HEK293 (cell line): ENCODE data around the gene PKN3.
A peak's percentile ranks its signal among the peaks of the same experiment; 100 is the strongest.

Experiments
- GLI4 ChIP-seq: fragments of 450-650 bp; formaldehyde crosslinking; IDR thresholded peaks from 2 replicates; pipeline ENCODE4 v1.5.1; 2016; ENCODE audit warnings: missing biosample characterization, missing genetic modification characterization
- HOXA7 ChIP-seq: sonication (generic); formaldehyde crosslinking; IDR thresholded peaks from 2 replicates; pipeline ENCODE4 v1.8.1; 2022; ENCODE audit warnings: missing genetic modification reagents, borderline replicate concordance
- KLF16 ChIP-seq: fragments of 450-650 bp; formaldehyde crosslinking; IDR thresholded peaks from 2 replicates; pipeline ENCODE4 v1.5.1; 2017; ENCODE audit warnings: missing biosample characterization, missing genetic modification characterization
- MYNN ChIP-seq: fragments of 450-650 bp; formaldehyde crosslinking; IDR thresholded peaks from 2 replicates; pipeline ENCODE4 v1.5.1; 2016; ENCODE audit warnings: missing biosample characterization, missing genetic modification characterization, borderline replicate concordance
- MZF1 ChIP-seq: fragments of 450-650 bp; formaldehyde crosslinking; IDR thresholded peaks from 2 replicates; pipeline ENCODE4 v1.5.1; 2017; ENCODE audit warnings: missing biosample characterization, missing genetic modification characterization, borderline replicate concordance
- SALL2 ChIP-seq: fragments of 450-650 bp; formaldehyde crosslinking; IDR thresholded peaks from 2 replicates; pipeline ENCODE4 v1.5.0; 2017; ENCODE audit warnings: missing biosample characterization, mild to moderate bottlenecking, missing genetic modification characterization, borderline replicate concordance
- SP3 ChIP-seq: fragments of 450-650 bp; formaldehyde crosslinking; IDR thresholded peaks from 2 replicates; pipeline ENCODE4 v1.5.1; 2016; ENCODE audit warnings: missing biosample characterization, missing genetic modification characterization
- TRIM28 ChIP-seq: IDR thresholded peaks from 2 replicates; pipeline ENCODE4 v1.6.1; 2011; ENCODE audit warnings: low read length, control low read depth, borderline replicate concordance
- ZBTB48 ChIP-seq: fragments of 450-650 bp; formaldehyde crosslinking; IDR thresholded peaks from 2 replicates; pipeline ENCODE4 v1.5.1; 2016; ENCODE audit warnings: missing biosample characterization, missing genetic modification characterization
- ZBTB6 ChIP-seq: fragments of 450-650 bp; formaldehyde crosslinking; IDR thresholded peaks from 2 replicates; pipeline ENCODE4 v1.5.1; 2017; ENCODE audit warnings: missing biosample characterization, missing genetic modification characterization
- ZNF112 ChIP-seq: fragments of 450-650 bp; formaldehyde crosslinking; IDR thresholded peaks from 2 replicates; pipeline ENCODE4 v1.5.0; 2017; ENCODE audit warnings: missing biosample characterization, missing genetic modification characterization
- ZNF146 ChIP-seq: fragments of 450-650 bp; formaldehyde crosslinking; IDR thresholded peaks from 2 replicates; pipeline ENCODE4 v1.5.1; 2016; ENCODE audit warnings: missing biosample characterization, missing genetic modification characterization
- ZNF157 ChIP-seq: fragments of 450-650 bp; formaldehyde crosslinking; IDR thresholded peaks from 2 replicates; pipeline ENCODE4 v1.5.1; 2016; ENCODE audit warnings: missing biosample characterization, missing genetic modification characterization
- ZNF175 ChIP-seq: fragments of 450-650 bp; formaldehyde crosslinking; IDR thresholded peaks from 2 replicates; pipeline ENCODE4 v1.5.1; 2016; ENCODE audit warnings: missing biosample characterization, missing genetic modification characterization
- ZNF214 ChIP-seq: fragments of 450-650 bp; formaldehyde crosslinking; IDR thresholded peaks from 2 replicates; pipeline ENCODE4 v1.5.1; 2017; ENCODE audit warnings: missing biosample characterization, mild to moderate bottlenecking, missing genetic modification characterization, borderline replicate concordance
- ZNF221 ChIP-seq: fragments of 450-650 bp; formaldehyde crosslinking; IDR thresholded peaks from 2 replicates; pipeline ENCODE4 v1.5.1; 2017; ENCODE audit warnings: missing biosample characterization, missing genetic modification characterization, borderline replicate concordance
- ZNF24 ChIP-seq: fragments of 450-650 bp; formaldehyde crosslinking; IDR thresholded peaks from 2 replicates; pipeline ENCODE4 v1.5.1; 2016; ENCODE audit warnings: missing biosample characterization, missing genetic modification characterization
- ZNF48 ChIP-seq: fragments of 450-650 bp; formaldehyde crosslinking; IDR thresholded peaks from 2 replicates; pipeline ENCODE4 v1.5.1; 2016; ENCODE audit warnings: missing biosample characterization, missing genetic modification characterization
- ZNF510 ChIP-seq: fragments of 450-650 bp; formaldehyde crosslinking; IDR thresholded peaks from 2 replicates; pipeline ENCODE4 v1.5.1; 2018; ENCODE audit warnings: mild to moderate bottlenecking, missing genetic modification characterization, missing biosample characterization; ENCODE audit not compliant: insufficient replicate concordance
- ZNF513 ChIP-seq: fragments of 450-650 bp; IDR thresholded peaks from 2 replicates; pipeline ENCODE4 v1.5.1; 2018; ENCODE audit warnings: missing biosample characterization, missing genetic modification characterization
- ZNF548 ChIP-seq: fragments of 450-650 bp; formaldehyde crosslinking; IDR thresholded peaks from 2 replicates; pipeline ENCODE4 v1.5.1; 2016; ENCODE audit warnings: missing biosample characterization, missing genetic modification characterization
- ZNF549 ChIP-seq: fragments of 450-650 bp; IDR thresholded peaks from 2 replicates; pipeline ENCODE4 v1.5.1; 2018; ENCODE audit warnings: missing biosample characterization, missing genetic modification characterization, mild to moderate bottlenecking, inconsistent platforms, moderate library complexity
- ZNF585B ChIP-seq: fragments of 450-650 bp; formaldehyde crosslinking; IDR thresholded peaks from 2 replicates; pipeline ENCODE4 v1.5.1; 2016; ENCODE audit warnings: missing biosample characterization, missing genetic modification characterization
- ZNF621 ChIP-seq: fragments of 450-650 bp; formaldehyde crosslinking; IDR thresholded peaks from 2 replicates; pipeline ENCODE4 v1.5.1; 2017; ENCODE audit warnings: missing biosample characterization, missing genetic modification characterization
- ZNF626 ChIP-seq: fragments of 450-650 bp; sonication (Bioruptor Pico); formaldehyde crosslinking; IDR thresholded peaks from 2 replicates; pipeline ENCODE4 v1.5.1; 2018; ENCODE audit warnings: missing biosample characterization, missing genetic modification characterization, inconsistent platforms
- ZNF677 ChIP-seq: fragments of 450-650 bp; IDR thresholded peaks from 2 replicates; pipeline ENCODE4 v1.5.0; 2018; ENCODE audit warnings: missing biosample characterization, mild to moderate bottlenecking, missing genetic modification characterization, moderate library complexity
- ZNF707 ChIP-seq: fragments of 450-650 bp; formaldehyde crosslinking; IDR thresholded peaks from 2 replicates; pipeline ENCODE4 v1.5.1; 2016; ENCODE audit warnings: missing biosample characterization, missing genetic modification characterization
- ZNF776 ChIP-seq: fragments of 450-650 bp; formaldehyde crosslinking; IDR thresholded peaks from 2 replicates; pipeline ENCODE4 v1.5.0; 2017; ENCODE audit warnings: missing biosample characterization, missing genetic modification characterization, borderline replicate concordance
- ZNF791 ChIP-seq: fragments of 450-650 bp; formaldehyde crosslinking; IDR thresholded peaks from 2 replicates; pipeline ENCODE4 v1.5.1; 2016; ENCODE audit warnings: missing biosample characterization, missing genetic modification characterization
- ZNF837 ChIP-seq: fragments of 450-650 bp; formaldehyde crosslinking; IDR thresholded peaks from 2 replicates; pipeline ENCODE4 v1.5.1; 2016; ENCODE audit warnings: missing biosample characterization, missing genetic modification characterization
- ZSCAN23 ChIP-seq: fragments of 450-650 bp; formaldehyde crosslinking; IDR thresholded peaks from 2 replicates; pipeline ENCODE4 v1.5.1; 2016; ENCODE audit warnings: missing biosample characterization, missing genetic modification characterization
- TF ChIP-seq, protein P1 (sequence below): fragments of 450-650 bp; formaldehyde crosslinking; IDR thresholded peaks from 2 replicates; pipeline ENCODE4 v1.5.1; 2017; ENCODE audit warnings: missing biosample characterization, mild to moderate bottlenecking, missing genetic modification characterization, moderate library complexity
- TF ChIP-seq, protein P2 (sequence below): fragments of 450-650 bp; formaldehyde crosslinking; IDR thresholded peaks from 2 replicates; pipeline ENCODE4 v1.5.0; 2017; ENCODE audit warnings: missing biosample characterization, missing genetic modification characterization, borderline replicate concordance
- TF ChIP-seq, protein P3 (sequence below): fragments of 450-650 bp; formaldehyde crosslinking; IDR thresholded peaks from 2 replicates; pipeline ENCODE4 v1.5.1; 2016; ENCODE audit warnings: missing biosample characterization, missing genetic modification characterization

Gene PKN3

GRCh38 chr9:128688501-128689292, 13.6 kb upstream of the PKN3 start, which contains the start of gene SET (continued):
- TF ChIP-seq ZBTB6 (tag by site-specific recombination) (no peak), ZNF157 (no peak), KLF16 (tag by site-specific recombination) (peak; percentile 40; the same call in 1 of the 2 replicates), ZNF112 (tag by site-specific recombination) (no peak), ZNF585B (tag by site-specific recombination) (no peak), MZF1 (tag by site-specific recombination) (no peak), ZNF548 (tag by site-specific recombination) (no peak), ZNF707 (tag by site-specific recombination) (no peak), SALL2 (tag by site-specific recombination) (no peak), ZNF791 (tag by site-specific recombination) (no peak), ZNF214 (tag by site-specific recombination) (no peak), ZNF837 (tag by site-specific recombination) (no peak), ZNF146 (tag by site-specific recombination) (no peak), GLI4 (tag by site-specific recombination) (no peak), ZNF24 (tag by site-specific recombination) (peak; percentile 80; the same call in 1 of the 2 replicates), HOXA7 (CRISPR knock-in tag) (no peak), ZNF513 (tag by site-specific recombination) (no peak), ZNF677 (no peak), MYNN (tag by site-specific recombination) (no peak), ZBTB48 (tag by site-specific recombination) (0 out of 2 replicates have a peak, but pooled peaks have one; percentile 21), ZNF621 (tag by site-specific recombination) (no peak), ZNF549 (tag by site-specific recombination) (no peak), ZNF510 (tag by site-specific recombination) (no peak), ZNF626 (no peak), TRIM28 (no peak), ZNF221 (tag by site-specific recombination) (no peak), ZNF776 (tag by site-specific recombination) (no peak), ZNF175 (no peak), SP3 (tag by site-specific recombination) (peak; percentile 38; the same call in 1 of the 2 replicates), ZNF48 (no peak), ZSCAN23 (tag by site-specific recombination) (no peak)
- TF ChIP-seq, protein P1, sequence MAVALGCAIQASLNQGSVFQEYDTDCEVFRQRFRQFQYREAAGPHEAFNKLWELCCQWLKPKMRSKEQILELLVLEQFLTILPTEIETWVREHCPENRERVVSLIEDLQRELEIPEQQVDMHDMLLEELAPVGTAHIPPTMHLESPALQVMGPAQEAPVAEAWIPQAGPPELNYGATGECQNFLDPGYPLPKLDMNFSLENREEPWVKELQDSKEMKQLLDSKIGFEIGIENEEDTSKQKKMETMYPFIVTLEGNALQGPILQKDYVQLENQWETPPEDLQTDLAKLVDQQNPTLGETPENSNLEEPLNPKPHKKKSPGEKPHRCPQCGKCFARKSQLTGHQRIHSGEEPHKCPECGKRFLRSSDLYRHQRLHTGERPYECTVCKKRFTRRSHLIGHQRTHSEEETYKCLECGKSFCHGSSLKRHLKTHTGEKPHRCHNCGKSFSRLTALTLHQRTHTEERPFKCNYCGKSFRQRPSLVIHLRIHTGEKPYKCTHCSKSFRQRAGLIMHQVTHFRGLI (tag by site-specific recombination): no peak
- TF ChIP-seq, protein P2, sequence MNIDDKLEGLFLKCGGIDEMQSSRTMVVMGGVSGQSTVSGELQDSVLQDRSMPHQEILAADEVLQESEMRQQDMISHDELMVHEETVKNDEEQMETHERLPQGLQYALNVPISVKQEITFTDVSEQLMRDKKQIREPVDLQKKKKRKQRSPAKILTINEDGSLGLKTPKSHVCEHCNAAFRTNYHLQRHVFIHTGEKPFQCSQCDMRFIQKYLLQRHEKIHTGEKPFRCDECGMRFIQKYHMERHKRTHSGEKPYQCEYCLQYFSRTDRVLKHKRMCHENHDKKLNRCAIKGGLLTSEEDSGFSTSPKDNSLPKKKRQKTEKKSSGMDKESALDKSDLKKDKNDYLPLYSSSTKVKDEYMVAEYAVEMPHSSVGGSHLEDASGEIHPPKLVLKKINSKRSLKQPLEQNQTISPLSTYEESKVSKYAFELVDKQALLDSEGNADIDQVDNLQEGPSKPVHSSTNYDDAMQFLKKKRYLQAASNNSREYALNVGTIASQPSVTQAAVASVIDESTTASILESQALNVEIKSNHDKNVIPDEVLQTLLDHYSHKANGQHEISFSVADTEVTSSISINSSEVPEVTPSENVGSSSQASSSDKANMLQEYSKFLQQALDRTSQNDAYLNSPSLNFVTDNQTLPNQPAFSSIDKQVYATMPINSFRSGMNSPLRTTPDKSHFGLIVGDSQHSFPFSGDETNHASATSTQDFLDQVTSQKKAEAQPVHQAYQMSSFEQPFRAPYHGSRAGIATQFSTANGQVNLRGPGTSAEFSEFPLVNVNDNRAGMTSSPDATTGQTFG (tag by site-specific recombination): no peak
- TF ChIP-seq, protein P3, sequence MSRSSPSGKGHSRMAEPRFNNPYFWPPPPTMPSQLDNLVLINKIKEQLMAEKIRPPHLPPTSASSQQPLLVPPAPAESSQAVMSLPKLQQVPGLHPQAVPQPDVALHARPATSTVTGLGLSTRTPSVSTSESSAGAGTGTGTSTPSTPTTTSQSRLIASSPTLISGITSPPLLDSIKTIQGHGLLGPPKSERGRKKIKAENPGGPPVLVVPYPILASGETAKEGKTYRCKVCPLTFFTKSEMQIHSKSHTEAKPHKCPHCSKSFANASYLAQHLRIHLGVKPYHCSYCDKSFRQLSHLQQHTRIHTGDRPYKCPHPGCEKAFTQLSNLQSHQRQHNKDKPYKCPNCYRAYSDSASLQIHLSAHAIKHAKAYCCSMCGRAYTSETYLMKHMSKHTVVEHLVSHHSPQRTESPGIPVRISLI (tag by site-specific recombination): no peak
